ENCODE measurements around the gene CADPS2. TPM values are rescaled to one million over a fixed set of nuclear protein-coding genes. Genes with fewer than 3 reads are reported as not detected.

CADPS2 gene
- polyA plus RNA-seq, 3 donors: not detected

DNA sequence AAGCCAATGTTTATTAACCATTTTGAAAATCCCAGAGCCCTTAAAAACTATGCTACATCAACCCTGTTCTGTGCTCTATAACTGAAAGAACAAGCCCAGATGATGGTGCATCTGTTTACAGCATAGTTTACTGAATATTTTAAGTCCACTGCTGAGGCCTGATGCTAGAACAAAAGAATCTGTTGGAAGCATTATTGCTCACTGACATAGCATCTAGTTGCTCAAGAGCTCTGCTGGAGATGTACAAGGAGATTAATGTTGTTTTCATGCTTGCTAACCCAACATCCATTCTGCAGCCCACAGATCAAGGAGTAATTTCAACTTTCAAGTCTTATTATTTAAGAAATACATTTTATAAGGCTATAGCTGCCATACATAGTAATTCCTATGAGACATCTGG, 400.4 kb downstream of the CADPS2 start:
- no peaks in the 10 kb centered on the region for H3K36me3 Mint-ChIP-seq
- Histone ChIP-seq H4K20me1 (ENCODE audit: insufficient read depth, low read length) (no peaks in the 10 kb centered on the region), H3K79me2 (ENCODE audit: insufficient read depth, low read length) (no peaks in the 10 kb centered on the region), H3K4me3 (replicated peaks in 1 of 3; ENCODE audit: low read depth in 2 of 3, low read length in 3 of 3) (no peak overlapping the region), H3K36me3 (replicated peaks in 1 of 2; ENCODE audit: control insufficient read depth in 1 of 2, insufficient read depth in 2 of 2, low read length in 2 of 2) (no peaks in the 10 kb centered on the region), H3K27me3 (ENCODE audit: control insufficient read depth in 2 of 2, insufficient read depth in 2 of 2, low read length in 2 of 2) (no peaks in the 10 kb centered on the region), H3K9ac (ENCODE audit: insufficient read depth, low read length, poor library complexity, severe bottlenecking) (no peak overlapping the region), H2AFZ (ENCODE audit: insufficient read depth, low read depth, low read length, poor library complexity, severe bottlenecking) (no peak overlapping the region), H3K9me3 (replicated peaks in 1 of 2; ENCODE audit: control insufficient read depth in 1 of 2, insufficient read depth in 1 of 2, low read length in 2 of 2) (no peaks in the 10 kb centered on the region), H3K27ac (ENCODE audit: low read depth in 1 of 2, low read length in 2 of 2) (no peak overlapping the region), H3K4me2 (replicated peaks; ENCODE audit: extremely low read depth, low read length, poor library complexity, severe bottlenecking) (no peak overlapping the region), H3K4me1 (ENCODE audit: control insufficient read depth in 1 of 2, insufficient read depth in 2 of 2, low read length in 2 of 2) (no peaks in the 10 kb centered on the region)
- no peak for TF ChIP-seq CTCF (IDR thresholded peaks at IDR 0.05)
- no peak for DNase-seq
- no peaks in the 10 kb centered on the region for H3K4me1 Mint-ChIP-seq
- no peak overlapping the region for H3K27ac Mint-ChIP-seq
- peaks cover 0 to 2% (median 0%) of the 10 kb centered on the region in 7 donors for H3K9me3 Mint-ChIP-seq
- intact Hi-C loops (cut with micrococcal nuclease): no loop called here
- peaks cover 0 to 1% (median 0%) of the 10 kb centered on the region in 3 donors for H3K27me3 Mint-ChIP-seq (ENCODE audit: low read depth in 3 of 3)
- H3K4me3 Mint-ChIP-seq: no peak overlapping the region

DNA sequence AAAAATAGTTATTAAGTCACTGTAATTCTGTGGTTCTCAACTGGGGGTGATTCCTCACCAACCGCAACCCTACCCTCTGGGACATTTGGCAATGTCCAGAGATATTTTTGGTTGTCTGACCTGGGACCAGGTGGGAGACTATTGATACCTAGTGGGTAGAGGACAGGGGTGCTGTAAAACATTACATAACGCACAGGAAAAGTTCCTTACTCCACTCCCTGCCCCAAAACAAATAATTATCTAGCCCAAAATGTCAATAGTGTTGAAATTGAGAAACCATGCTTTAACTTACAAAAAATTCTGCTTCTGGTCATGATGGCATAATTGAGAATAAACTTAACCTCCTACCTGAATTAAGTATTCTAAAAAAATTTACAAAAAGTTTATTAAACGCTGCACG, 404.0 kb downstream of the CADPS2 start:
- H3K27me3 Mint-ChIP-seq (ENCODE audit: low read depth in 3 of 3): peaks cover 0 to 1% (median 0%) of the 10 kb centered on the region in 3 donors
- peaks cover 0 to 2% (median 0%) of the 10 kb centered on the region in 7 donors for H3K9me3 Mint-ChIP-seq
- Histone ChIP-seq H3K4me2 (replicated peaks; ENCODE audit: extremely low read depth, low read length, poor library complexity, severe bottlenecking) (no peak overlapping the region), H3K4me1 (ENCODE audit: control insufficient read depth in 1 of 2, insufficient read depth in 2 of 2, low read length in 2 of 2) (no peaks in the 10 kb centered on the region), H3K27me3 (ENCODE audit: control insufficient read depth in 2 of 2, insufficient read depth in 2 of 2, low read length in 2 of 2) (no peaks in the 10 kb centered on the region), H3K9me3 (replicated peaks in 1 of 2; ENCODE audit: control insufficient read depth in 1 of 2, insufficient read depth in 1 of 2, low read length in 2 of 2) (no peaks in the 10 kb centered on the region), H3K27ac (ENCODE audit: low read depth in 1 of 2, low read length in 2 of 2) (no peak overlapping the region), H3K36me3 (replicated peaks in 1 of 2; ENCODE audit: control insufficient read depth in 1 of 2, insufficient read depth in 2 of 2, low read length in 2 of 2) (no peaks in the 10 kb centered on the region), H3K9ac (ENCODE audit: insufficient read depth, low read length, poor library complexity, severe bottlenecking) (no peak overlapping the region), H2AFZ (ENCODE audit: insufficient read depth, low read depth, low read length, poor library complexity, severe bottlenecking) (no peak overlapping the region), H3K4me3 (replicated peaks in 1 of 3; ENCODE audit: low read depth in 2 of 3, low read length in 3 of 3) (no peak overlapping the region), H3K79me2 (ENCODE audit: insufficient read depth, low read length) (no peaks in the 10 kb centered on the region), H4K20me1 (ENCODE audit: insufficient read depth, low read length) (no peaks in the 10 kb centered on the region)
- intact Hi-C loops (cut with micrococcal nuclease): no loop called here
- DNase-seq: no peak
- 94% methylated on average over 2 of the region's 4 CpGs for WGBS (ENCODE audit: insufficient coverage)
- TF ChIP-seq CTCF (IDR thresholded peaks at IDR 0.05): no peak
- no peak overlapping the region for H3K4me3 Mint-ChIP-seq
- no peak overlapping the region for H3K27ac Mint-ChIP-seq
- no peaks in the 10 kb centered on the region for H3K4me1 Mint-ChIP-seq
- H3K36me3 Mint-ChIP-seq: no peaks in the 10 kb centered on the region

Data from CD14-positive monocyte (primary cell).